Measurements from ENCODE around the gene DENND1C. TPM values are rescaled to one million over a fixed set of nuclear protein-coding genes. Genes with fewer than 3 reads are reported as not detected.
A peak's percentile ranks its signal among the peaks of the same experiment; 100 is the strongest.

Gene DENND1C
- total and polyA plus RNA-seq, 9 of the 15 experiments (the other 6 are each of a cell fraction or from before 2014, with no cell fraction given), result 0.03 to 1.2 (median 0.32) TPM; not detected in 1

- TF ChIP-seq REST (IDR thresholded peaks at IDR 0.05; ENCODE audit: borderline replicate concordance), result 0 out of 2 replicates have a peak, but pooled peaks have one; percentile 18
- no peak for TF ChIP-seq REST (CRISPR knock-in tag; IDR thresholded peaks at IDR 0.05; ENCODE audit: low read depth)
- no peak for TF ChIP-seq IRF1 (CRISPR knock-in tag; IDR thresholded peaks at IDR 0.05; ENCODE audit: borderline replicate concordance)
- TF ChIP-seq ADNP (tag; IDR thresholded peaks at IDR 0.05), result no peak
- no peak for TF ChIP-seq ARHGAP35 (IDR thresholded peaks at IDR 0.05; ENCODE audit: partially characterized antibody)
- no peak for TF ChIP-seq CHD2 (IDR thresholded peaks at IDR 0.05; ENCODE audit: low read depth, low read length)
- TF ChIP-seq ZNF121 (CRISPR knock-in tag; conservative IDR thresholded peaks at IDR 0.05), result no peak
- TF ChIP-seq ZMIZ1 (IDR thresholded peaks at IDR 0.05; ENCODE audit: low read depth in 2 of 2, low read length in 2 of 2), result no peak
Measured at GRCh38 chr19:6464070-6464873, 17.3 kb downstream of the DENND1C start, which contains the start of gene CRB3 (continued).

Measured in K562 (cell line).